GM21786 (cell line): ENCODE data around the gene ABHD12.

Experiments
- ATAC-seq: cut with Tn5 transposase; IDR thresholded peaks from one replicate; pipeline ENCODE4 v1.9.1; 2021; ENCODE audit not compliant: unreplicated experiment

The ABHD12 gene

GRCh38 chr20:25258828-25259227 is 131.8 kb downstream of the ABHD12 start:
- ATAC-seq = no peak

- no peak for ATAC-seq
These were observed 132.2 kb downstream of the ABHD12 start for GRCh38 chr20:25258476-25258805.

- no peak for ATAC-seq
These were observed 132.7 kb downstream of the ABHD12 start for GRCh38 chr20:25257756-25258475.

- no peak for ATAC-seq
These were observed 133.5 kb downstream of the ABHD12 start for GRCh38 chr20:25257130-25257529.

- no peak for ATAC-seq
These were observed 134.3 kb downstream of the ABHD12 start for GRCh38 chr20:25256226-25256859.

GRCh38 chr20:25254986-25255680 is 135.5 kb downstream of the ABHD12 start:
- no peak for ATAC-seq

- ATAC-seq = no peak
These were observed 136.1 kb downstream of the ABHD12 start for GRCh38 chr20:25254571-25254970.

- no peak for ATAC-seq
These were observed 136.9 kb downstream of the ABHD12 start for GRCh38 chr20:25253606-25254275.

GRCh38 chr20:25252686-25253421 is 137.8 kb downstream of the ABHD12 start:
- no peak for ATAC-seq

GRCh38 chr20:25252230-25252651 is 138.4 kb downstream of the ABHD12 start:
- ATAC-seq = no peak

GRCh38 chr20:25251558-25251957 is 139.1 kb downstream of the ABHD12 start:
- ATAC-seq = no peak

GRCh38 chr20:25251019-25251418 is 139.6 kb downstream of the ABHD12 start:
- ATAC-seq = no peak

GRCh38 chr20:25250508-25250907 is 140.1 kb downstream of the ABHD12 start:
- ATAC-seq = no peak
